Aorta (tissue), 5 donors: ENCODE results near the gene MTHFD1. TPM values are rescaled to one million over a fixed set of nuclear protein-coding genes. Genes with fewer than 3 reads are reported as not detected.

Experiments
- ATAC-seq: fragments of 200-7000 bp; cut with Tn5 transposase; one replicate; pipeline ENCODE4 v1.9.1; 2022; ENCODE audit warnings: moderate library complexity; ENCODE audit not compliant: low FRiP score
- DNase-seq, 2 donors: peaks; one replicate each; pipeline ENCODE4 v3.0.0-alpha.2; 2020
- H3K27ac ChIP-seq, 2 donors: one replicate each; pipeline ENCODE4 v1.5.1; 2013; ENCODE audit warnings: low read length in 2 of 2, mild to moderate bottlenecking in 2 of 2, moderate library complexity in 2 of 2, control low read depth in 1 of 2, inconsistent platforms in 1 of 2, low read depth in 1 of 2
- H3K27me3 ChIP-seq, 2 donors: one replicate each; pipeline ENCODE4 v1.6.1; 2013; ENCODE audit warnings: control low read depth in 1 of 2, low read length in 1 of 2, mild to moderate bottlenecking in 1 of 2, moderate library complexity in 1 of 2; ENCODE audit not compliant: insufficient read depth in 2 of 2, control insufficient read depth in 1 of 2
- H3K36me3 ChIP-seq, 2 donors: one replicate each; pipeline ENCODE4 v1.6.1; 2013; ENCODE audit warnings: control low read depth in 1 of 2, low read length in 1 of 2, mild to moderate bottlenecking in 1 of 2; ENCODE audit not compliant: insufficient read depth in 2 of 2, control insufficient read depth in 1 of 2
- H3K4me1 ChIP-seq, 2 donors: one replicate each; pipeline ENCODE4 v1.6.1; 2013; ENCODE audit warnings: low read length in 2 of 2, control low read depth in 1 of 2, mild to moderate bottlenecking in 1 of 2, moderate library complexity in 1 of 2; ENCODE audit not compliant: insufficient read depth in 2 of 2, control insufficient read depth in 1 of 2
- H3K4me3 ChIP-seq, 2 donors: one replicate each; pipeline ENCODE4 v1.5.1; 2013; ENCODE audit warnings: low read length in 2 of 2, control low read depth in 1 of 2, mild to moderate bottlenecking in 1 of 2
- H3K9me3 ChIP-seq: one replicate; pipeline ENCODE4 v1.6.1; 2013; ENCODE audit warnings: mild to moderate bottlenecking, low read length; ENCODE audit not compliant: control insufficient read depth
- WGBS, 2 donors: extraction: QIAGEN DNeasy Blood & Tissue Kit; methylation state at CpG; one replicate each; pipeline ENCODE4 v1.1.7; 2013; 5-methylcytosine and 5-hydroxymethylcytosine counted together
- intact Hi-C, 2 donors: fragments of 100-400 bp; cut with DNase I; formaldehyde crosslinking; loops; one replicate each; pipeline versions ENCODE4 v1.14.2 to v1.15.0; 2022
- polyA plus RNA-seq, 2 donors: library from polyadenylated mRNA; stranded (reverse); fragments of 200-250 nt; gene quantifications; one replicate each; pipeline ENCODE4 v1.2.3, GENCODE V29; 2013
- total RNA-seq, 2 donors: library from RNA; stranded (reverse); fragmentation: NEBNext Ultra II Directional; extraction: Animal tissue kit (Norgen Biotek cat#: 25700); gene quantifications; one replicate each; pipeline ENCODE4 v1.2.1, GENCODE V29; 2021
- donor health status: healthy with polysubstance abuse.
- donor health status: Bipolar disorder and iron deficiency.
- donor health status: DM: no; HTN: no; CAD: no.
- donor health status: DM: no; HTN: no; CAD: no.
- donor health status: DM: yes; HTN: yes; CAD: no.

The MTHFD1 gene
- total and polyA plus RNA-seq, 4 donors: 12.0 to 44.6 (median 34.1) TPM

- Histone ChIP-seq H3K4me3 (no peak overlapping the region), H3K4me1 (no peaks in the 10 kb centered on the region), H3K36me3 (no peaks in the 10 kb centered on the region), H3K9me3 (no peaks in the 10 kb centered on the region), H3K27ac (no peak overlapping the region), H3K27me3 (no peaks in the 10 kb centered on the region)
- ATAC-seq (peak; percentile 50), DNase-seq (no peak)
- intact Hi-C loops: loop anchor here (2.0 to 5.0 kb wide), 2 partner anchors 46 to 134 kb away; no protein-coding TSS in a partner anchor
Observed at GRCh38 chr14:64478634-64479250, 90.6 kb downstream of the MTHFD1 start.

- Histone ChIP-seq H3K27ac (no peak overlapping the region), H3K4me1 (no peaks in the 10 kb centered on the region), H3K27me3 (no peaks in the 10 kb centered on the region), H3K4me3 (no peak overlapping the region), H3K36me3 (peaks cover 0 to 2% of the 10 kb centered on the region in 2 donors), H3K9me3 (no peaks in the 10 kb centered on the region)
- ATAC-seq: no peak
- WGBS, 2 donors: 76 to 86% methylated on average over 5 of the region's 5 CpGs
- no peak for DNase-seq
- intact Hi-C loops: no loop called here
Observed at GRCh38 chr14:64488590-64489099, 100.5 kb downstream of the MTHFD1 start.

- no peaks in the 10 kb centered on the region for H3K9me3 ChIP-seq
- DNase-seq (no peak), ATAC-seq (no peak)
- peaks cover 0 to 5% of the 10 kb centered on the region in 2 donors for H3K36me3 ChIP-seq
- peaks cover 0 to 1% of the 10 kb centered on the region in 2 donors for H3K27me3 ChIP-seq
- no peak overlapping the region for H3K4me3 ChIP-seq
- no peak overlapping the region for H3K27ac ChIP-seq
- intact Hi-C loops: no loop called here
- 69 to 79% methylated on average over 2 of the region's 2 CpGs for WGBS, 2 donors
- H3K4me1 ChIP-seq: no peaks in the 10 kb centered on the region
Observed at GRCh38 chr14:64491637-64492036, 103.5 kb downstream of the MTHFD1 start.

- no peak overlapping the region for H3K4me3 ChIP-seq
- no peak for ATAC-seq
- no peak for DNase-seq
- WGBS, 2 donors: 88 to 91% methylated on average over 3 of the region's 3 CpGs
- H3K9me3 ChIP-seq: no peaks in the 10 kb centered on the region
- H3K4me1 ChIP-seq: no peaks in the 10 kb centered on the region
- peaks cover 0 to 4% of the 10 kb centered on the region in 2 donors for H3K36me3 ChIP-seq
- H3K27ac ChIP-seq: no peak overlapping the region
- peaks cover 0 to 1% of the 10 kb centered on the region in 2 donors for H3K27me3 ChIP-seq
- intact Hi-C loops: no loop called here
Observed at GRCh38 chr14:64493455-64493854, 105.3 kb downstream of the MTHFD1 start.

GRCh38 chr14:64495252-64495651, 107.1 kb downstream of the MTHFD1 start:
- H3K36me3 ChIP-seq: peaks cover 0 to 4% of the 10 kb centered on the region in 2 donors
- ATAC-seq (no peak), DNase-seq (no peak)
- intact Hi-C loops: no loop called here
- H3K27ac ChIP-seq: no peak overlapping the region
- no peak overlapping the region for H3K4me3 ChIP-seq
- H3K9me3 ChIP-seq: no peaks in the 10 kb centered on the region
- peaks cover 0 to 1% of the 10 kb centered on the region in 2 donors for H3K27me3 ChIP-seq
- H3K4me1 ChIP-seq: no peaks in the 10 kb centered on the region

- ATAC-seq (no peak), DNase-seq (no peak)
- Histone ChIP-seq H3K36me3 (peaks cover 0 to 4% of the 10 kb centered on the region in 2 donors), H3K4me1 (no peaks in the 10 kb centered on the region), H3K27ac (no peak overlapping the region), H3K27me3 (peaks cover 0 to 1% of the 10 kb centered on the region in 2 donors), H3K9me3 (no peaks in the 10 kb centered on the region), H3K4me3 (no peak overlapping the region)
- intact Hi-C loops: no loop called here
Observed at GRCh38 chr14:64496764-64497163, 108.6 kb downstream of the MTHFD1 start.

GRCh38 chr14:64500088-64500487, 111.9 kb downstream of the MTHFD1 start:
- H3K4me1 ChIP-seq: no peaks in the 10 kb centered on the region
- H3K27me3 ChIP-seq: peaks cover 0 to under 1% of the 10 kb centered on the region in 2 donors
- 95 to 100% methylated on average over 1 of the region's 1 CpG for WGBS, 2 donors
- H3K9me3 ChIP-seq: no peaks in the 10 kb centered on the region
- H3K4me3 ChIP-seq: no peak overlapping the region
- DNase-seq: no peak
- H3K27ac ChIP-seq: no peak overlapping the region
- H3K36me3 ChIP-seq: peaks cover 0 to 3% of the 10 kb centered on the region in 2 donors
- no peak for ATAC-seq
- intact Hi-C loops: loop anchor here in 1 of 2 donors (5.0 kb wide), 1 partner anchor 113 kb away; the partner anchor contains the start of gene MTHFD1

- H3K27ac ChIP-seq: peak overlapping the region; percentile 25 to 94
- no peak overlapping the region for H3K4me3 ChIP-seq
- intact Hi-C loops: loop anchor here in 1 of 2 donors (5.0 kb wide), 1 partner anchor 114 kb away; the partner anchor contains the start of gene MTHFD1
- H3K9me3 ChIP-seq: no peaks in the 10 kb centered on the region
- H3K4me1 ChIP-seq: no peaks in the 10 kb centered on the region
- WGBS, 2 donors: 50 to 51% methylated on average over 8 of the region's 8 CpGs
- no peaks in the 10 kb centered on the region for H3K36me3 ChIP-seq
- peak in 1 of 2 donors; percentile 69 for DNase-seq
- no peaks in the 10 kb centered on the region for H3K27me3 ChIP-seq
- ATAC-seq: peak; percentile 13
Observed at GRCh38 chr14:64501411-64502171, 113.4 kb downstream of the MTHFD1 start.
